ENCODE data around the gene MPST.
A peak's percentile ranks its signal among the peaks of the same experiment; 100 is the strongest.
"Not testable (repeated sequence)": the region's sequence is repeated elsewhere in the genome, so short reads cannot be mapped to it uniquely, and the experiment has no call there.

Gene MPST

GRCh38 chr22:37063431-37064420 lies 44.2 kb downstream of the MPST start:
- no peak for DNase-seq

- DNase-seq: no peak
These were observed 45.0 kb downstream of the MPST start for GRCh38 chr22:37064553-37064952.

GRCh38 chr22:37065180-37065579 lies 45.6 kb downstream of the MPST start:
- DNase-seq: no peak

GRCh38 chr22:37065961-37066360 lies 46.4 kb downstream of the MPST start:
- DNase-seq: no peak

GRCh38 chr22:37067428-37067827 lies 47.9 kb downstream of the MPST start:
- DNase-seq: no peak

- no peak for DNase-seq
These were observed 49.3 kb downstream of the MPST start for GRCh38 chr22:37068859-37069258.

GRCh38 chr22:37069319-37069718 lies 49.8 kb downstream of the MPST start:
- no peak for DNase-seq

GRCh38 chr22:37069719-37070118 lies 50.2 kb downstream of the MPST start:
- DNase-seq: no peak

GRCh38 chr22:37070334-37070733 lies 50.8 kb downstream of the MPST start:
- no peak for DNase-seq

- DNase-seq: no peak
These were observed 51.2 kb downstream of the MPST start for GRCh38 chr22:37070744-37071143.

GRCh38 chr22:37071850-37072592 lies 52.5 kb downstream of the MPST start:
- DNase-seq: not testable (repeated sequence)

- no peak for DNase-seq
These were observed 53.1 kb downstream of the MPST start for GRCh38 chr22:37072673-37073072.

- no peak for DNase-seq
These were observed 55.0 kb downstream of the MPST start for GRCh38 chr22:37074537-37074936.

- DNase-seq: no peak
These were observed 55.5 kb downstream of the MPST start for GRCh38 chr22:37075046-37075445.

GRCh38 chr22:37075822-37076433 lies 56.4 kb downstream of the MPST start:
- no peak for DNase-seq

GRCh38 chr22:37077802-37078448 lies 58.4 kb downstream of the MPST start:
- peak; percentile 94 for DNase-seq

- no peak for DNase-seq
These were observed 59.6 kb downstream of the MPST start for GRCh38 chr22:37079158-37079557.

Data from activated CD4-positive, CD25-positive, alpha-beta regulatory T cell treated with anti-CD3 and anti-CD28 coated beads, Interleukin-2, amount 50 U/mL, for 72 hours (primary cell).